ENCODE measurements around the gene OR8G5. TPM values are rescaled to one million over a fixed set of nuclear protein-coding genes. Genes with fewer than 3 reads are reported as not detected.

OR8G5 gene
- total RNA-seq, 2 experiments from 2014 or later: not detected

GRCh38 chr11:124301548-124301947 lies 45.4 kb downstream of the OR8G5 start:
- Histone ChIP-seq H3K4me3 (ENCODE audit: low read length) (no peak overlapping the region), H3K36me3 (ENCODE audit: insufficient read depth, low read length) (no peaks in the 10 kb centered on the region), H3K27ac (ENCODE audit: low read depth in 1 of 2, low read length in 2 of 2) (no peak overlapping the region), H3K27me3 (ENCODE audit: control insufficient read depth in 1 of 2, insufficient read depth in 2 of 2, low read length in 2 of 2) (no peaks in the 10 kb centered on the region), H3K9me3 (ENCODE audit: control insufficient read depth in 1 of 2, insufficient read depth in 1 of 2, low read length in 2 of 2) (no peaks in the 10 kb centered on the region), H3K4me1 (ENCODE audit: insufficient read depth, low read length) (no peaks in the 10 kb centered on the region)
- TF ChIP-seq CTCF (IDR thresholded peaks at IDR 0.05): no peak
- H3K4me3 Mint-ChIP-seq: no peak overlapping the region
- no peak overlapping the region for H3K27ac Mint-ChIP-seq
- H3K36me3 Mint-ChIP-seq (ENCODE audit: low read depth): no peaks in the 10 kb centered on the region
- POLR2A ChIA-PET: no interaction called here
- intact Hi-C loops (cut with DNase I, micrococcal nuclease): no loop called here
- peaks cover 8% of the 10 kb centered on the region for H3K27me3 Mint-ChIP-seq
- CTCF ChIA-PET: interaction anchor here (0.6 kb wide), 1 partner anchor 11 kb away, joined by 4 read pairs; no protein-coding TSS in a partner anchor
- no peaks in the 10 kb centered on the region for H3K4me1 Mint-ChIP-seq (ENCODE audit: low read depth)
- no peaks in the 10 kb centered on the region for H3K9me3 Mint-ChIP-seq
- ATAC-seq (ENCODE audit: poor library complexity): no peak
- peak in 1 of 14 experiments; percentile 2 for DNase-seq

GRCh38 chr11:124302347-124303125 lies 46.4 kb downstream of the OR8G5 start:
- no peaks in the 10 kb centered on the region for H3K9me3 ChIP-seq (ENCODE audit: control insufficient read depth in 1 of 2, insufficient read depth in 1 of 2, low read length in 2 of 2)
- no peaks in the 10 kb centered on the region for H3K27me3 ChIP-seq (ENCODE audit: control insufficient read depth in 1 of 2, insufficient read depth in 2 of 2, low read length in 2 of 2)
- ATAC-seq (ENCODE audit: poor library complexity) (no peak), DNase-seq (no peak)
- H3K4me3 ChIP-seq (ENCODE audit: low read length): no peak overlapping the region
- ChIA-PET POLR2A (no interaction called here), CTCF (no interaction called here)
- Mint-ChIP-seq H3K4me3 (no peak overlapping the region), H3K27ac (no peak overlapping the region), H3K27me3 (peaks cover 17% of the 10 kb centered on the region), H3K4me1 (ENCODE audit: low read depth) (no peaks in the 10 kb centered on the region), H3K9me3 (no peaks in the 10 kb centered on the region), H3K36me3 (ENCODE audit: low read depth) (no peaks in the 10 kb centered on the region)
- H3K4me1 ChIP-seq (ENCODE audit: insufficient read depth, low read length): no peaks in the 10 kb centered on the region
- no peak overlapping the region for H3K27ac ChIP-seq (ENCODE audit: low read depth in 1 of 2, low read length in 2 of 2)
- no peaks in the 10 kb centered on the region for H3K36me3 ChIP-seq (ENCODE audit: insufficient read depth, low read length)
- TF ChIP-seq CTCF (IDR thresholded peaks at IDR 0.05): no peak
- intact Hi-C loops (cut with DNase I, micrococcal nuclease): no loop called here

GRCh38 chr11:124307093-124307492 lies 50.9 kb downstream of the OR8G5 start:
- DNase-seq: no peak
- Mint-ChIP-seq H3K4me1 (ENCODE audit: low read depth) (no peaks in the 10 kb centered on the region), H3K27ac (no peak overlapping the region), H3K4me3 (no peak overlapping the region), H3K36me3 (ENCODE audit: low read depth) (no peaks in the 10 kb centered on the region), H3K9me3 (no peaks in the 10 kb centered on the region), H3K27me3 (peaks cover 17% of the 10 kb centered on the region)
- Histone ChIP-seq H3K4me1 (ENCODE audit: insufficient read depth, low read length) (no peaks in the 10 kb centered on the region), H3K36me3 (ENCODE audit: insufficient read depth, low read length) (no peaks in the 10 kb centered on the region), H3K4me3 (ENCODE audit: low read length) (no peak overlapping the region), H3K27me3 (ENCODE audit: control insufficient read depth in 1 of 2, insufficient read depth in 2 of 2, low read length in 2 of 2) (no peaks in the 10 kb centered on the region), H3K27ac (ENCODE audit: low read depth in 1 of 2, low read length in 2 of 2) (no peak overlapping the region), H3K9me3 (ENCODE audit: control insufficient read depth in 1 of 2, insufficient read depth in 1 of 2, low read length in 2 of 2) (no peaks in the 10 kb centered on the region)
- ChIA-PET CTCF (no interaction called here), POLR2A (no interaction called here)
- TF ChIP-seq CTCF (IDR thresholded peaks at IDR 0.05): no peak
- ATAC-seq (ENCODE audit: poor library complexity): no peak
- intact Hi-C loops (cut with DNase I, micrococcal nuclease): no loop called here
